ENCODE results near the gene ZNF557. TPM values are rescaled to one million over a fixed set of nuclear protein-coding genes. Genes with fewer than 3 reads are reported as not detected.

ZNF557 gene
- total RNA-seq, 1 donor from 2014 or later, result 14.0 TPM

DNA sequence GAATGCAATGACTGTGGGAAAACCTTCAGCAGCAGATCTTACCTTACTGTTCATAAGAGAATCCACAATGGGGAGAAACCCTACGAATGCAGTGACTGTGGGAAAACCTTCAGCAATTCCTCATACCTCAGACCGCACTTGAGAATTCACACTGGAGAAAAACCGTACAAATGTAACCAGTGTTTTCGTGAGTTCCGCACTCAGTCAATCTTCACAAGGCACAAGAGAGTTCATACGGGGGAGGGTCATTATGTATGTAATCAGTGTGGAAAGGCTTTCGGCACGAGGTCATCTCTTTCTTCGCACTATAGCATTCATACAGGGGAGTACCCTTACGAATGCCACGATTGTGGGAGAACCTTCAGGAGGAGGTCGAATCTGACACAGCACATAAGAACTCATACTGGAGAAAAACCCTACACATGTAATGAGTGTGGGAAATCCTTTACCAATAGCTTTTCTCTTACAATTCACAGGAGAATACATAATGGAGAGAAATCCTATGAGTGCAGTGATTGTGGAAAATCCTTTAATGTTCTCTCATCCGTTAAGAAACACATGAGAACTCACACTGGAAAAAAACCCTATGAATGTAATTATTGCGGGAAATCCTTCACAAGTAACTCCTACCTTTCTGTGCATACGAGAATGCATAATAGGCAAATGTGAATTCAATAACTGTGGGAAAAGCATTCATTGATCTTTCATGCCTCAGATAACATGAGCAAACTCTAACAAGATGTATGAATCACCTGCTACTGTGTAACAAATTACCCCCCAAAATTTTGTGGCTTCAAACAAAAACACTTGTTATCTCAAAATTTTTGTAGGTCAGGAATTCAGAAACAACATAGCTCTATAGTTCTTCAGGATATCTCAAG is 13.8 kb downstream of the ZNF557 start:
- peak; percentile 8 for DNase-seq (ENCODE audit: low read depth)
- H3K27me3 ChIP-seq (ENCODE audit: control insufficient read depth, insufficient read depth, low read length), result no peaks in the 10 kb centered on the region
- peaks cover 27% of the 10 kb centered on the region for H3K36me3 ChIP-seq (ENCODE audit: control insufficient read depth, insufficient read depth, low read length)
- no peak overlapping the region for H3K4me3 ChIP-seq (ENCODE audit: low read depth, low read length)
- peak; percentile 13 for FAIRE-seq
- TF ChIP-seq, protein P1, sequence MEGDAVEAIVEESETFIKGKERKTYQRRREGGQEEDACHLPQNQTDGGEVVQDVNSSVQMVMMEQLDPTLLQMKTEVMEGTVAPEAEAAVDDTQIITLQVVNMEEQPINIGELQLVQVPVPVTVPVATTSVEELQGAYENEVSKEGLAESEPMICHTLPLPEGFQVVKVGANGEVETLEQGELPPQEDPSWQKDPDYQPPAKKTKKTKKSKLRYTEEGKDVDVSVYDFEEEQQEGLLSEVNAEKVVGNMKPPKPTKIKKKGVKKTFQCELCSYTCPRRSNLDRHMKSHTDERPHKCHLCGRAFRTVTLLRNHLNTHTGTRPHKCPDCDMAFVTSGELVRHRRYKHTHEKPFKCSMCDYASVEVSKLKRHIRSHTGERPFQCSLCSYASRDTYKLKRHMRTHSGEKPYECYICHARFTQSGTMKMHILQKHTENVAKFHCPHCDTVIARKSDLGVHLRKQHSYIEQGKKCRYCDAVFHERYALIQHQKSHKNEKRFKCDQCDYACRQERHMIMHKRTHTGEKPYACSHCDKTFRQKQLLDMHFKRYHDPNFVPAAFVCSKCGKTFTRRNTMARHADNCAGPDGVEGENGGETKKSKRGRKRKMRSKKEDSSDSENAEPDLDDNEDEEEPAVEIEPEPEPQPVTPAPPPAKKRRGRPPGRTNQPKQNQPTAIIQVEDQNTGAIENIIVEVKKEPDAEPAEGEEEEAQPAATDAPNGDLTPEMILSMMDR (IDR thresholded peaks at IDR 0.05; ENCODE audit: insufficient read depth, low read length, severe bottlenecking), result no peak

DNA sequence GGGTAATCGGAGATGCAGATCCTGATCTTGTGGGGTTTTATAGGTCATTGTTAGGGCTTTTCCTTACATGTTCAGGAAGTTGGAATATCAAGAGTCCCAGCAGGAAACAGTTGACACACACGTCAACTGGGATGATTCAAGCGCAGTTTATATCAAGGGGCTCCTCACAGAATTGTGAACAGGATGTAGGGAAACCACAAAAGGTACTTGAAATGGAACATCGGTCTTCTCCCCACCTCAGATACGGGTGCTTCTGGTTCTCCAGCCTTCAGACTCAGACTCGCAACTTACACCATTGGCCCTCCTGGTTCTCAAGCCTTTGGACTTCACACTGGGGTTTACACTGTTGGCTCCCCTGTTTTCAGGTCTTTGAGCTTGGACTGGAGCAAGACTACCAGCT is 19.5 kb downstream of the ZNF557 start:
- FAIRE-seq (no peak), DNase-seq (ENCODE audit: low read depth) (no peak)
- H3K4me3 ChIP-seq (ENCODE audit: low read depth, low read length), result no peak overlapping the region
- no peaks in the 10 kb centered on the region for H3K36me3 ChIP-seq (ENCODE audit: control insufficient read depth, insufficient read depth, low read length)
- TF ChIP-seq, protein P1 (IDR thresholded peaks at IDR 0.05; ENCODE audit: insufficient read depth, low read length, severe bottlenecking), result no peak
- H3K27me3 ChIP-seq (ENCODE audit: control insufficient read depth, insufficient read depth, low read length), result no peaks in the 10 kb centered on the region

DNA sequence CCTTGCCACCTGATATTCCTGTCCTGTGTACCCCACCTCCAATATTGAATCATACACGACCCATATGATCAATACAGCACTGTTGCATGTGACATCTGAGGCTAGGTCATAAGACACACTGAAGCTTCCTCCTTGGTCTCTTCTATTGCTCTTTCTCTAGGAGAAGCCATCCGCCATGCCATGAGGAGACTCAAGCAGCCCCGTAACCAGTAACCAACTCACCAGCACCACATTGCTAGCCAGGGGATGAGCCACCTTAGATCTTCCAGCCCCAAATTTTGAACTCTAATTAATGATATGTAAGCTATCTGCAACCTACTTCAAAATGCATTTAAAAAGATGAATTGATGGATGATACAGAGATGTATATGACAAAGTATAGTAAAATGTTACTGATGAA is 28.6 kb downstream of the ZNF557 start:
- no peak for DNase-seq (ENCODE audit: low read depth)
- Histone ChIP-seq H3K36me3 (ENCODE audit: control insufficient read depth, insufficient read depth, low read length) (no peaks in the 10 kb centered on the region), H3K27me3 (ENCODE audit: control insufficient read depth, insufficient read depth, low read length) (peaks cover 2% of the 10 kb centered on the region), H3K4me3 (ENCODE audit: low read depth, low read length) (no peak overlapping the region)
- TF ChIP-seq, protein P1 (IDR thresholded peaks at IDR 0.05; ENCODE audit: insufficient read depth, low read length, severe bottlenecking), result no peak
- FAIRE-seq, result no peak

DNA sequence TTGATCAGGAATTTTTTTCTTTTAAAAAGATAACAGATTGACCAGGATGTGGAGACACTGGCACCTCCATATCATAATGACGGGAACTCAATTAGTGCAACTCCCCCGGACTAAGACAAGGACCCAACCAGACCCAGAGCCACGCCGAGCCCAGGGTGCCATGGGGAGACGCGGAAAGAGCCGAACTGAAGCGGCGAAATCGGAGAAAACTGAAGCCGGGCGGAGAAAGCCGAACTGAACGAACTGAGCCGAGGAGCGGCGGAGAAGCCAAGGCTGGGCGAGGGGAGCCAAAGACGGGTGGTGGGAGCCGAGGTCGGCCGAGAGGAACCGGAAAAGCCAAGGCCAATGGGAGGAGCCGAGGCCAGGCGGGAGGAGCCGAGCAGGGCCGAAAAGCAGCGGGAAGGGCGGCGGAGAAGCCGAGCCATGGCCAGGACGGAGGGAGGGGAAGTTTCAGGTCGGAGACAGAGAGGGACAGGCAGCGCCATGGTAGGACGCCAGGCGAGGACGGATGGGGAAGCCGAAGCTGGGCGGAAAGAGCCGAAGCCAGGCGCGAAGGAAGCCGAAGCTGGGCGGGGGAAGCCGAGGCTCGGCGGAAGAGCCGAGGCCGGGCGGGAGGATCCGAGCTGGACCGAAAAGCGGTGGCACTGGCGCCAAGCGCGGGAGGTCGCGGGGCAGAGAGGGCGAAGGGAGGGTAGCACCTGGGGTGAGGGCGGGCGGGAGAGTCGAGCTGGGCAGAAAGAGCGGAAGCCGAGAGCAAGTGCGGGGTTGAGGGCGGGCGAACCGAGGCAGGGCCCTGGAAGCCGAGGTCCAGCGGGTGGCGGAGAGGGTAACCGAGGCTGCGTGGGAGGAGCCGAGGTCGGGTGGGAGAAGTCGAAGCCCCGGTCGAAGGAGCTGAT is 29.4 kb downstream of the ZNF557 start:
- TF ChIP-seq, protein P1 (IDR thresholded peaks at IDR 0.05; ENCODE audit: insufficient read depth, low read length, severe bottlenecking), result no peak
- Histone ChIP-seq H3K36me3 (ENCODE audit: control insufficient read depth, insufficient read depth, low read length) (no peaks in the 10 kb centered on the region), H3K27me3 (ENCODE audit: control insufficient read depth, insufficient read depth, low read length) (peaks cover 2% of the 10 kb centered on the region), H3K4me3 (ENCODE audit: low read depth, low read length) (peak overlapping the region; percentile 67)
- DNase-seq (ENCODE audit: low read depth), result peak; percentile 77
- FAIRE-seq, result no peak

DNA sequence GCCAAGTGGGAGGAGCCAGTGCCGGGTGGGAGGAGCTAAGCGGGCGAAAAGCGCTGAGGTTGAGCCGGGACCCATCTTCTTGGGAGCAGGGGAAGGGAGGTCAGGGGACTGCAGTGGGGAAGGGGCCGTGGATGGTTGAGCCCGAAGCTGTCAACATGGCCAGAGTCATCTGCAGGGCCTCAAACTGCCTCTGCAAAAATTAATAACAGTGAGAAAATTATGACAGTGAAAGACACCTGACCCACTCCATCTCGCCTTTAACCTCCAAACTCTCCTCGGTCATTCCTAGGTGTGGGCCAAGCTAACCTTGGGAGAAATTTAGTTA is 30.1 kb downstream of the ZNF557 start:
- H3K27me3 ChIP-seq (ENCODE audit: control insufficient read depth, insufficient read depth, low read length), result peaks cover 2% of the 10 kb centered on the region
- TF ChIP-seq, protein P1 (IDR thresholded peaks at IDR 0.05; ENCODE audit: insufficient read depth, low read length, severe bottlenecking), result no peak
- peak overlapping the region; percentile 67 for H3K4me3 ChIP-seq (ENCODE audit: low read depth, low read length)
- H3K36me3 ChIP-seq (ENCODE audit: control insufficient read depth, insufficient read depth, low read length), result no peaks in the 10 kb centered on the region
- FAIRE-seq, result no peak
- DNase-seq (ENCODE audit: low read depth), result no peak
